Thyroid gland (tissue), 4 donors: ENCODE results near the gene ARHGAP24. TPM values are rescaled to one million over a fixed set of nuclear protein-coding genes. Genes with fewer than 3 reads are reported as not detected.

Experiments used
- DNase-seq, 2 donors: peaks; one replicate each; pipeline ENCODE4 v3.0.0-alpha.2; 2019
- H3K27ac ChIP-seq, 3 donors: fragments of 200-600 bp; sonication (generic); 1 replicate in 2 of 3; 2 replicates in 1 of 3; pipeline ENCODE4 v1.5.1; 2016 to 2019; ENCODE audit warnings: mild to moderate bottlenecking in 1 of 3, moderate library complexity in 1 of 3
- H3K27me3 ChIP-seq: fragments of 200-600 bp; sonication (generic); one replicate; pipeline ENCODE4 v1.5.1; 2019
- H3K36me3 ChIP-seq, 2 donors: fragments of 200-600 bp; sonication (generic); one replicate each; pipeline ENCODE4 v1.5.1; 2016 to 2019
- H3K4me1 ChIP-seq, 2 donors: fragments of 200-600 bp; sonication (generic); one replicate each; pipeline ENCODE4 v1.5.1; 2017 to 2019
- H3K4me3 ChIP-seq, 3 donors: fragments of 200-600 bp; sonication (generic); replicated peaks in 1 of 3; 1 replicate in 2 of 3; 2 replicates in 1 of 3; pipeline ENCODE4 v1.5.1; 2016; ENCODE audit warnings: mild to moderate bottlenecking in 1 of 3
- H3K9me3 ChIP-seq: fragments of 200-600 bp; sonication (generic); one replicate; pipeline ENCODE4 v1.5.1; 2017
- CTCF ChIP-seq, 6 experiments: fragments of 200-600 bp in 3 of 6; fragments of 450-650 bp in 3 of 6; sonication (generic) in 3 of 6; IDR thresholded peaks; one replicate each; pipeline ENCODE4 v1.5.1; 2016 to 2019; ENCODE audit warnings: antibody characterized with exemption in 6 of 6, mild to moderate bottlenecking in 2 of 6, inconsistent platforms in 1 of 6, moderate library complexity in 1 of 6
- POLR2A ChIP-seq, 2 donors: fragments of 450-650 bp; IDR thresholded peaks; one replicate each; pipeline ENCODE4 v1.6.1; 2017; ENCODE audit warnings: antibody characterized with exemption in 2 of 2, mild to moderate bottlenecking in 2 of 2, moderate library complexity in 1 of 2
- WGBS, 2 donors: methylation state at CpG; one replicate each; pipeline ENCODE4 v1.1.5; 2017; 5-methylcytosine and 5-hydroxymethylcytosine counted together
- intact Hi-C: fragments of 100-400 bp; cut with DNase I; formaldehyde crosslinking; loops from one replicate; pipeline ENCODE4 v1.15.1; 2023
- total RNA-seq, 4 donors: library from RNA; depleted of rRNA; stranded (reverse); fragments of >200 nt; gene quantifications; one replicate each; pipeline ENCODE4 v1.2.3, GENCODE V29; 2016

Gene ARHGAP24
- total RNA-seq, 4 donors from 2014 or later: 20.8 to 70.3 (median 52.4) TPM

DNA sequence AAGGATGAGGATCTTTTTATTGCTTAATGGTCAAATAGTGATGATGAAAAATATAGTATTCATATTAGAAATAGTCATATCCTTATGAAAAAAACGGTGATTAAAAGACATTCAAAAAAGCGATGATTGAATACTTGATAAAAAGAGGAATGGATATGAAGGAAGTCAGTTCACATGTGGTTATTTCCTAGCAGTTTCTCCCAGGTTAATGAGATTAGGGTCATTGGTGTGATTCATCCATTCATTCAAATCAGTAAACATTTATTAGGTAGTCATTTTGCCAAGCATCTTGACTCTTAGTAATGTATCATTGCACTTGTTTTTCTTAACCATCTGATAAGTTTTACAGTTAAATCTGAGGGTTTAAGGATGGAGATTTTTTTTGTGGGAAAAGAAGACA, 294.1 kb downstream of the ARHGAP24 start:
- DNase-seq: no peak
- Histone ChIP-seq H3K4me3 (no peak overlapping the region), H3K36me3 (no peaks in the 10 kb centered on the region), H3K4me1 (no peaks in the 10 kb centered on the region), H3K9me3 (no peaks in the 10 kb centered on the region), H3K27ac (no peak overlapping the region), H3K27me3 (no peaks in the 10 kb centered on the region)
- TF ChIP-seq CTCF (IDR thresholded peaks at IDR 0.05): no peak
- TF ChIP-seq POLR2A (IDR thresholded peaks at IDR 0.05): no peak
- 93 to 95% methylated on average over 2 of the region's 2 CpGs for WGBS, 2 donors
- intact Hi-C loops: no loop called here

- Histone ChIP-seq H3K27ac (no peak overlapping the region), H3K4me3 (no peak overlapping the region), H3K4me1 (no peaks in the 10 kb centered on the region), H3K36me3 (no peaks in the 10 kb centered on the region), H3K9me3 (no peaks in the 10 kb centered on the region), H3K27me3 (no peaks in the 10 kb centered on the region)
- WGBS, 2 donors: 66 to 79% methylated on average over 1 of the region's 1 CpG
- intact Hi-C loops: no loop called here
- no peak for DNase-seq
- TF ChIP-seq POLR2A (IDR thresholded peaks at IDR 0.05): no peak
- TF ChIP-seq CTCF (IDR thresholded peaks at IDR 0.05): no peak
Observed at GRCh38 chr4:85772470-85772869, 297.5 kb downstream of the ARHGAP24 start.

GRCh38 chr4:85773372-85773771, 298.4 kb downstream of the ARHGAP24 start:
- no peak for DNase-seq
- intact Hi-C loops: no loop called here
- Histone ChIP-seq H3K27me3 (no peaks in the 10 kb centered on the region), H3K27ac (no peak overlapping the region), H3K4me3 (no peak overlapping the region), H3K36me3 (no peaks in the 10 kb centered on the region), H3K4me1 (no peaks in the 10 kb centered on the region), H3K9me3 (no peaks in the 10 kb centered on the region)
- no peak for TF ChIP-seq CTCF (IDR thresholded peaks at IDR 0.05)
- TF ChIP-seq POLR2A (IDR thresholded peaks at IDR 0.05): no peak
- WGBS, 2 donors: 85 to 92% methylated on average over 1 of the region's 1 CpG

DNA sequence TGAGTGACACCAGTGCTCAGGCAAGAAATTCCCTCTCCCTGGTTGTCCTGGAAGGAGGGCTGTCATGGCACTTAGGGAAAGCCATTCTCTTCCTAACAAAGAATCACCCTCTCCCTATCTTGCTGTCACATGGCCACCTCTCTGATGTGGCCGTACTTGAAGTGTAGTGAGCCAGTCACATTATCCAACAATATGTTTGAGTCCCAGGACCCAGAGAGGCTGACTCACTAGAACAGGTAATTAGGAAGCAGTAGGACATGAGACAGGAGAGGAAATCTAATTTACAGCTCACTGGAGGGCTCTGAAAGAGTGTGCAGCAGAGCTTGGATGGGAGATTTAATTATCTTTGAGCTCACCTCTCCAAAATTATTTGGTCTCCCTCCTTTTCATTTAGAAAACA, 299.1 kb downstream of the ARHGAP24 start:
- DNase-seq: no peak
- WGBS, 2 donors: 94 to 100% methylated on average over 1 of the region's 1 CpG
- TF ChIP-seq POLR2A (IDR thresholded peaks at IDR 0.05) (no peak), CTCF (IDR thresholded peaks at IDR 0.05) (no peak)
- no peaks in the 10 kb centered on the region for H3K27me3 ChIP-seq
- H3K4me1 ChIP-seq: no peaks in the 10 kb centered on the region
- intact Hi-C loops: no loop called here
- H3K9me3 ChIP-seq: no peaks in the 10 kb centered on the region
- no peak overlapping the region for H3K4me3 ChIP-seq
- no peak overlapping the region for H3K27ac ChIP-seq
- no peaks in the 10 kb centered on the region for H3K36me3 ChIP-seq

- no peak for DNase-seq
- Histone ChIP-seq H3K4me3 (no peak overlapping the region), H3K36me3 (no peaks in the 10 kb centered on the region), H3K27me3 (no peaks in the 10 kb centered on the region), H3K4me1 (no peaks in the 10 kb centered on the region), H3K27ac (no peak overlapping the region), H3K9me3 (no peaks in the 10 kb centered on the region)
- intact Hi-C loops: no loop called here
- TF ChIP-seq CTCF (IDR thresholded peaks at IDR 0.05): no peak
- no peak for TF ChIP-seq POLR2A (IDR thresholded peaks at IDR 0.05)
- WGBS, 2 donors: 84 to 86% methylated on average over 3 of the region's 3 CpGs
Observed at GRCh38 chr4:85774489-85774888, 299.5 kb downstream of the ARHGAP24 start.
